IMR-90 (cell line): ENCODE measurements around the gene SLC35E4. TPM values are rescaled to one million over a fixed set of nuclear protein-coding genes. Genes with fewer than 3 reads are reported as not detected.

ENCODE experiments used
- ATAC-seq: fragments of 200-7000 bp; cut with Tn5 transposase; 2 replicates; pipeline ENCODE4 v1.9.1; 2020; ENCODE audit warnings: low read depth, mild to moderate bottlenecking, moderate library complexity
- BruUV-seq: library from RNA; stranded (reverse); fragments of 400-500 nt; replicated peaks from 2 replicates; lab custom pipeline; 2021; lab: Mats Ljungman, UMichigan
- CTCF ChIA-PET: fragments of 300-600 bp; formaldehyde crosslinking; extraction: SDS; loops from one replicate; lab custom pipeline; 2021; ENCODE audit warnings: antibody characterized with exemption; lab: Yijun Ruan, JAX
- POLR2A ChIA-PET: fragments of 300-600 bp; sonication (Branson Sonifier 250); formaldehyde crosslinking; loops from one replicate; lab custom pipeline; 2022; ENCODE audit warnings: antibody characterized with exemption; ENCODE audit not compliant: unreplicated experiment; lab: Charles Lee
- DNase-seq: peaks from one replicate; pipeline ENCODE4 v3.0.0; 2013
- H2AFZ ChIP-seq: replicated peaks from 2 replicates; pipeline ENCODE3; 2013; ENCODE audit warnings: low read length, mild to moderate bottlenecking; ENCODE audit not compliant: poor library complexity
- H2AK5ac ChIP-seq: 2 replicates; pipeline ENCODE4 v1.6.1; 2013; ENCODE audit warnings: low read depth, low read length, inconsistent platforms
- H2AK9ac ChIP-seq: replicated peaks from 2 replicates; pipeline ENCODE3; 2013; ENCODE audit warnings: mild to moderate bottlenecking, low read depth, low read length, moderate library complexity; ENCODE audit not compliant: poor library complexity
- H2BK120ac ChIP-seq: 2 replicates; pipeline ENCODE4 v1.6.1; 2013; ENCODE audit warnings: low read depth, low read length, inconsistent platforms
- H2BK15ac ChIP-seq: 3 replicates; pipeline ENCODE4 v1.6.1; 2013; ENCODE audit warnings: low read depth, low read length, inconsistent platforms
- H2BK20ac ChIP-seq: 2 replicates; pipeline ENCODE4 v1.6.1; 2013; ENCODE audit warnings: low read depth, mild to moderate bottlenecking, inconsistent platforms, low read length, moderate library complexity
- H2BK5ac ChIP-seq: 2 replicates; pipeline ENCODE4 v1.6.1; 2013; ENCODE audit warnings: mild to moderate bottlenecking, low read depth, low read length, inconsistent platforms; ENCODE audit not compliant: poor library complexity, severe bottlenecking
- H3K14ac ChIP-seq: replicated peaks from 2 replicates; pipeline ENCODE4 v1.6.1; 2013; ENCODE audit warnings: low read depth, low read length, inconsistent platforms
- H3K18ac ChIP-seq: 2 replicates; pipeline ENCODE4 v1.6.1; 2013; ENCODE audit warnings: low read depth, low read length, control low read depth
- H3K23ac ChIP-seq: 2 replicates; pipeline ENCODE4 v1.6.1; 2013; ENCODE audit warnings: low read depth, low read length, inconsistent platforms
- H3K27ac ChIP-seq: 2 replicates; pipeline ENCODE4 v1.5.1; 2013; ENCODE audit warnings: mild to moderate bottlenecking, control low read depth, low read length; ENCODE audit not compliant: insufficient read depth
- H3K27me3 ChIP-seq: 2 replicates; pipeline ENCODE4 v1.6.1; 2013; ENCODE audit warnings: low read length; ENCODE audit not compliant: control insufficient read depth, insufficient read depth
- H3K36me3 ChIP-seq: 2 replicates; pipeline ENCODE4 v1.6.1; 2013; ENCODE audit warnings: low read length, mixed read lengths; ENCODE audit not compliant: control insufficient read depth, insufficient read depth
- H3K4ac ChIP-seq: 2 replicates; pipeline ENCODE4 v1.6.1; 2013; ENCODE audit warnings: low read depth, low read length, inconsistent platforms
- H3K4me1 ChIP-seq: 2 replicates; pipeline ENCODE4 v1.6.1; 2013; ENCODE audit warnings: low read length, mixed read lengths; ENCODE audit not compliant: control insufficient read depth, insufficient read depth
- H3K4me2 ChIP-seq: 2 replicates; pipeline ENCODE4 v1.6.1; 2013; ENCODE audit warnings: low read depth, mild to moderate bottlenecking, control low read depth, low read length, moderate library complexity
- H3K4me3 ChIP-seq: 2 replicates; pipeline ENCODE4 v1.5.1; 2013; ENCODE audit warnings: low read depth, mild to moderate bottlenecking, control low read depth, low read length, moderate library complexity; ENCODE audit not compliant: insufficient read depth
- H3K56ac ChIP-seq: 2 replicates; pipeline ENCODE4 v1.6.1; 2013; ENCODE audit warnings: low read length, inconsistent platforms; ENCODE audit not compliant: insufficient read depth; ENCODE audit errors: extremely low read depth
- H3K79me1 ChIP-seq, 2 experiments: 2 replicates each; pipeline ENCODE4 v1.6.1; 2013; ENCODE audit warnings: low read length in 2 of 2, inconsistent platforms in 1 of 2, low read depth in 1 of 2
- H3K9ac ChIP-seq: 2 replicates; pipeline ENCODE4 v1.6.1; 2013; ENCODE audit warnings: low read depth, low read length, control low read depth
- H3K9me1 ChIP-seq: 2 replicates; pipeline ENCODE4 v1.6.1; 2013; ENCODE audit warnings: low read length, inconsistent platforms; ENCODE audit not compliant: insufficient read depth
- H3K9me3 ChIP-seq: 2 replicates; pipeline ENCODE4 v1.6.1; 2013; ENCODE audit warnings: low read length; ENCODE audit not compliant: control insufficient read depth, insufficient read depth
- H4K20me1 ChIP-seq: 2 replicates; pipeline ENCODE4 v1.6.1; 2013; ENCODE audit warnings: low read length, inconsistent platforms; ENCODE audit not compliant: insufficient read depth
- H4K5ac ChIP-seq: 2 replicates; pipeline ENCODE4 v1.6.1; 2013; ENCODE audit warnings: mild to moderate bottlenecking, low read depth, low read length, control low read depth
- H4K8ac ChIP-seq, 2 experiments: 2 replicates each; pipeline ENCODE4 v1.6.1; 2013; ENCODE audit warnings: low read depth in 2 of 2, low read length in 2 of 2, control low read depth in 1 of 2, inconsistent platforms in 1 of 2
- H4K91ac ChIP-seq: 2 replicates; pipeline ENCODE4 v1.6.1; 2013; ENCODE audit warnings: low read depth, low read length, inconsistent platforms; ENCODE audit not compliant: insufficient read depth
- BHLHE40 ChIP-seq: fragments of 150-350 bp; IDR thresholded peaks from 2 replicates; pipeline ENCODE4 v1.6.1; 2016; ENCODE audit warnings: mild to moderate bottlenecking, low read depth, low read length
- CEBPB ChIP-seq: IDR thresholded peaks from 2 replicates; pipeline ENCODE4 v1.6.1; 2012; ENCODE audit warnings: low read depth, low read length, improper control_type of control experiment
- CHD1 ChIP-seq: IDR thresholded peaks from 2 replicates; pipeline ENCODE4 v1.6.1; 2012; ENCODE audit warnings: low read depth, low read length, improper control_type of control experiment
- CTCF ChIP-seq: conservative IDR thresholded peaks from 2 replicates; pipeline ENCODE4 v1.5.1; 2012; ENCODE audit warnings: mild to moderate bottlenecking, low read depth, low read length, improper control_type of control experiment
- ELK1 ChIP-seq: fragments of 150-350 bp; IDR thresholded peaks from 2 replicates; pipeline ENCODE4 v1.6.1; 2016; ENCODE audit warnings: low read depth, mild to moderate bottlenecking, low read length, moderate library complexity, borderline replicate concordance
- FOS ChIP-seq: fragments of 150-350 bp; IDR thresholded peaks from 2 replicates; pipeline ENCODE4 v1.6.1; 2016; ENCODE audit warnings: low read depth, low read length
- MAFK ChIP-seq: IDR thresholded peaks from 2 replicates; pipeline ENCODE4 v1.6.1; 2012; ENCODE audit warnings: low read depth, low read length, improper control_type of control experiment
- MAZ ChIP-seq: IDR thresholded peaks from 2 replicates; pipeline ENCODE4 v1.6.1; 2012; ENCODE audit warnings: low read depth, mild to moderate bottlenecking, low read length, improper control_type of control experiment, moderate library complexity, borderline replicate concordance
- MXI1 ChIP-seq: IDR thresholded peaks from 2 replicates; pipeline ENCODE4 v1.6.1; 2012; ENCODE audit warnings: low read depth, mild to moderate bottlenecking, low read length, moderate library complexity, borderline replicate concordance
- NFE2L2 ChIP-seq: fragments of 150-350 bp; IDR thresholded peaks from 2 replicates; pipeline ENCODE4 v1.6.1; 2016; ENCODE audit warnings: low read depth, mild to moderate bottlenecking, low read length
- POLR2A ChIP-seq: IDR thresholded peaks from 2 replicates; pipeline ENCODE4 v1.6.1; 2012; ENCODE audit warnings: mild to moderate bottlenecking, low read depth, low read length
- RAD21 ChIP-seq: IDR thresholded peaks from 2 replicates; pipeline ENCODE4 v1.6.1; 2012; ENCODE audit warnings: low read length, improper control_type of control experiment
- RCOR1 ChIP-seq: IDR thresholded peaks from 2 replicates; pipeline ENCODE4 v1.6.1; 2012; ENCODE audit warnings: mild to moderate bottlenecking, low read length, improper control_type of control experiment; ENCODE audit not compliant: insufficient replicate concordance
- RFX5 ChIP-seq: IDR thresholded peaks from 2 replicates; pipeline ENCODE4 v1.8.0; 2012; ENCODE audit warnings: low read depth, mild to moderate bottlenecking, low read length, moderate library complexity
- SMC3 ChIP-seq: fragments of 150-350 bp; IDR thresholded peaks from 2 replicates; pipeline ENCODE4 v1.6.1; 2016; ENCODE audit warnings: low read depth, mild to moderate bottlenecking, antibody characterized with exemption, low read length, moderate library complexity
- USF2 ChIP-seq: fragments of 150-350 bp; IDR thresholded peaks from 2 replicates; pipeline ENCODE4 v1.6.1; 2017; ENCODE audit warnings: mild to moderate bottlenecking, antibody characterized with exemption, low read length, low read depth
- WGBS, 2 experiments: methylation state at CpG; one replicate each; pipeline versions ENCODE4 v1.1.5 to v1.1.7; 2013; ENCODE audit warnings: missing lambda C conversion rate in 2 of 2; ENCODE audit not compliant: insufficient read length in 1 of 2; ENCODE audit errors: extremely low coverage in 2 of 2; 5-methylcytosine and 5-hydroxymethylcytosine counted together
- dilution Hi-C: fragments of 300-500 bp; cut with HindIII; formaldehyde crosslinking; loops from one replicate; pipeline ENCODE4 v1.14.3; 2018; ENCODE audit warnings: low sequenced_read_pairs; ENCODE audit not compliant: unreplicated experiment
- in situ Hi-C: fragments of 300-500 bp; cut with MboI; formaldehyde crosslinking; loops from 3 replicates; pipeline ENCODE4 v1.14.3; 2019; ENCODE audit warnings: low sequenced_read_pairs, inconsistent platforms, mixed read lengths
- intact Hi-C: fragments of 100-400 bp; cut with micrococcal nuclease; formaldehyde crosslinking; loops from 2 replicates; pipeline ENCODE4 v1.10.0; 2022
- polyA plus RNA-seq, 3 experiments: library from polyadenylated mRNA; depleted of rRNA; stranded (reverse); fragments of >200 nt; gene quantifications; 2 replicates each; pipeline ENCODE4 v1.2.3, GENCODE V29; 2012; ENCODE audit warnings: low replicate concordance in 1 of 3
- total RNA-seq: library from RNA; depleted of rRNA; stranded (reverse); fragments of >200 nt; gene quantifications from 2 replicates; pipeline ENCODE4 v1.2.3, GENCODE V29; 2012

Gene SLC35E4
- total and polyA plus RNA-seq, 2 of the 4 experiments (the other 2 are of a cell fraction), result 5.7 to 6.8 TPM

GRCh38 chr22:30655532-30655931, 20.0 kb downstream of the SLC35E4 start:
- no peak overlapping the region for H4K91ac ChIP-seq
- ATAC-seq (no peak), DNase-seq (no peak)
- no peak overlapping the region for H2AFZ ChIP-seq
- in situ Hi-C loops, result no loop called here
- ChIA-PET POLR2A (no interaction called here), CTCF (no interaction called here)
- H3K27ac ChIP-seq, result no peak overlapping the region
- BruUV-seq, result no TSS peak
- intact Hi-C loops, result no loop called here
- no peak overlapping the region for H3K4me2 ChIP-seq
- H2BK20ac ChIP-seq, result no peak overlapping the region
- H3K36me3 ChIP-seq, result peaks cover 2% of the 10 kb centered on the region
- H3K4me3 ChIP-seq, result no peak overlapping the region
- TF ChIP-seq SMC3 (no peak), NFE2L2 (no peak), ELK1 (no peak), MAZ (no peak), MAFK (no peak), FOS (no peak), CTCF (no peak), CEBPB (no peak), CHD1 (no peak), RAD21 (no peak), MXI1 (no peak), RCOR1 (no peak), POLR2A (no peak), BHLHE40 (no peak), USF2 (no peak), RFX5 (no peak)
- H3K9ac ChIP-seq, result no peak overlapping the region
- H3K9me3 ChIP-seq, result no peaks in the 10 kb centered on the region
- no peaks in the 10 kb centered on the region for H3K27me3 ChIP-seq
- H3K9me1 ChIP-seq, result no peaks in the 10 kb centered on the region
- H3K4me1 ChIP-seq, result no peaks in the 10 kb centered on the region
- H3K79me1 ChIP-seq, result peaks cover 0 to 8% of the 10 kb centered on the region in 2 experiments; a peak in 1 of 4 replicates
- no peak overlapping the region for H4K8ac ChIP-seq
- no peak overlapping the region for H3K56ac ChIP-seq
- WGBS, 2 experiments, result no CpG with 5 or more reads among the region's 3 CpGs
- H3K4ac ChIP-seq, result no peak overlapping the region
- dilution Hi-C loops, result no loop called here
- no peak overlapping the region for H2BK120ac ChIP-seq
- no peak overlapping the region for H3K23ac ChIP-seq
- H2BK5ac ChIP-seq, result no peak overlapping the region
- H4K20me1 ChIP-seq, result no peaks in the 10 kb centered on the region
- H2BK15ac ChIP-seq, result no peak overlapping the region
- H3K14ac ChIP-seq, result no peak overlapping the region
- no peak overlapping the region for H2AK5ac ChIP-seq
- no peak overlapping the region for H3K18ac ChIP-seq
- no peak overlapping the region for H4K5ac ChIP-seq
- H2AK9ac ChIP-seq, result no peak overlapping the region
